GM12892 (cell line): ENCODE data around the gene VIPAS39.
A peak's percentile ranks its signal among the peaks of the same experiment; 100 is the strongest.

Experiments used
- DNase-seq: peaks from one replicate; pipeline ENCODE4 v3.0.0; 2011; ENCODE audit not compliant: insufficient read length
- FAIRE-seq: peaks from 2 replicates; lab custom pipeline; 2011; peaks lifted over from hg19 to GRCh38; lab: Jason Lieb, UNC
- POLR2A ChIP-seq: IDR thresholded peaks from 2 replicates; pipeline ENCODE4 v1.6.1; 2011; ENCODE audit warnings: low read depth, low read length, control low read depth
- POLR2AphosphoS5 ChIP-seq: IDR thresholded peaks from 2 replicates; pipeline ENCODE4 v1.6.1; 2011; ENCODE audit warnings: low read depth, low read length, control low read depth
- TAF1 ChIP-seq: IDR thresholded peaks from 2 replicates; pipeline ENCODE4 v1.6.1; 2011; ENCODE audit warnings: low read depth, mild to moderate bottlenecking, control low read depth, low read length, borderline replicate concordance

VIPAS39 gene

DNA sequence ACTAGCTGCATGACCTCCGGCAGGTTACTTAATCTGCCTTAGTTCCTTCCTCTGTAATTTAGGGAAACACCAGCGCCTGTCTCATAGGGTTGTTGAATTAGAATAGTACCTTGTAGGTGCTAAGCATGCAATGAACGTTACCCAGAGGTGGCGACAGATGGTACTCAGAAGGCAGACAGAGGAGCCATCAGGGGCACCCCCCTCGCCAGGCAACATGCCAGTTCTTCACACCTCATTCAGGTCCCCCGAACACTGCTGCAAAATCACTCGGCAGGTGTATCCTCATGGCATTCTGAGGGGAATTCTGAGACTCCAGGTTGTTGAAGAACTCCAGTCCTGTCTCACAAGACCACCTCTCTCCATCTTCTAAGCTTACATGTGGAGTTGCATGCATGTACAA, 31.2 kb upstream of the VIPAS39 start:
- TF ChIP-seq TAF1: no peak
- no peak for TF ChIP-seq POLR2AphosphoS5
- no peak for TF ChIP-seq POLR2A
- FAIRE-seq: no peak
- DNase-seq: no peak

DNA sequence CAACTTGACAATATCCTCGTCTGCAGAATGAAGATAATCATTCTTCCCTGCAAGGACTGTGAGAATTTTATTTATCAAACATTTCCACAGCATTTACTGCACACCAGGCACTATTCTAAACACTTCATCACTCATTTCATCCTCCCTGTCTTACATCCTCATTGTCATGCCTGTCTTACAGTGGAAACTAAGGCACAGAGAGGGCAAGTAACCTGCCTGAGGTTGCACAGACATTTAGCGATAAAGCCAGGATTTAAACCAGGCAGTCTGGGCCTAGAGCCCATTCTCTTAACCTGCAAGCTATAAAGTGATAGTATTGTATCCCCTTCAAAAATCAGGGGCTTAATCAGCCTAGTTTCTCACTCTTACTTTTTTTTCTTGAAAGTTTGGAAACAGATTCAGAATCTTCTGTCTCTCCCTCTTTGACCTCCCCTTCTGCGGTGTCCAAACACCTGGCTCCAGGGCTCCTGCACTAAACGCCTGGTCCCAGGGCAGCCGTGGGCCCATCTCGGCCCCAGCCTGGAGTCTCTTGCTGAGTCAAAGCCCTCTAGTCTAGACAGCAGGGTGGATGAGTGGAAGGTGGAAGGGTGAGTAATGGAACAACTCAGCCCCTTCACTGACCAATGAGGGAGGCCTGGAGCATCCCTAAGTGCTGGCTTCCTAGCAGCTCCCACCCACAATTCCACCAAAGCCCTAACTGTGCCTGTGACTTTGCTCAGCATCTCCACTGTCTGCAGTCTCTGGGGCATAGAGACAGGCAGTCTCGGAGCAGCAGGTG, 28.7 kb upstream of the VIPAS39 start:
- DNase-seq: no peak
- FAIRE-seq: no peak
- TF ChIP-seq POLR2A (no peak), POLR2AphosphoS5 (no peak), TAF1 (no peak)

- no peak for FAIRE-seq
- TF ChIP-seq POLR2A: no peak
- no peak for TF ChIP-seq TAF1
- TF ChIP-seq POLR2AphosphoS5: no peak
- no peak for DNase-seq
Measured at GRCh38 chr14:77485256-77485655, 27.9 kb upstream of the VIPAS39 start.

GRCh38 chr14:77482422-77482821, 25.0 kb upstream of the VIPAS39 start:
- FAIRE-seq: no peak

GRCh38 chr14:77478796-77479195, 21.4 kb upstream of the VIPAS39 start:
- DNase-seq (peak; percentile 41), FAIRE-seq (peak; percentile 5)
- no peak for TF ChIP-seq POLR2AphosphoS5
- no peak for TF ChIP-seq POLR2A
- no peak for TF ChIP-seq TAF1

More at GRCh38 chr14:77482422-77482821, 25.0 kb upstream of the VIPAS39 start:
- TF ChIP-seq POLR2A: no peak
- TF ChIP-seq TAF1: no peak
- TF ChIP-seq POLR2AphosphoS5: no peak
- no peak for DNase-seq

GRCh38 chr14:77478029-77478428, 20.6 kb upstream of the VIPAS39 start:
- FAIRE-seq: no peak

GRCh38 chr14:77475432-77476115, 18.2 kb upstream of the VIPAS39 start:
- FAIRE-seq: no peak
- DNase-seq: no peak
- TF ChIP-seq POLR2AphosphoS5 (no peak), TAF1 (no peak)

More at GRCh38 chr14:77478029-77478428, 20.6 kb upstream of the VIPAS39 start:
- no peak for TF ChIP-seq POLR2A
- no peak for TF ChIP-seq POLR2AphosphoS5
- TF ChIP-seq TAF1: no peak
- no peak for DNase-seq

GRCh38 chr14:77474479-77475177, 17.2 kb upstream of the VIPAS39 start:
- no peak for DNase-seq
- no peak for FAIRE-seq
- no peak for TF ChIP-seq POLR2AphosphoS5
- no peak for TF ChIP-seq TAF1
- no peak for TF ChIP-seq POLR2A

DNA sequence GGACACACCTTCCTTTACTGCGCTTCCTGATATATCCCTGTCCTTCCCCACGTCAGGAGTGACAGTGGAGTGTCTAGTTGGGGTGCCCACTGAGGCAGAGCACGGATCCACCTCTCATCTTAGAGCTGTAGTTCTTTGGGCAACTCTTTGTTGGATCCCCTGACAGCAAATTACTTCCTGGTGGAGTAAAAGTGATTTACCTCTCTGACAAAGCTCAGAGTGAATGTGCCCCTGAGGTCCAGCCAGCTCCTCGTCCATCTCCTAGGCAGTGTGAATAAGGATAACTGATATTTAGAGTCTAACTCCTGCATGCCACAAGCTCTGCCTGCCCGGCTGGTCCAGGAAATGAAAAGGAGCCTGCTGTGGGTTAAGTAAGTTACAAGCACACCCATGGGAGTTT, 16.5 kb upstream of the VIPAS39 start:
- FAIRE-seq (no peak), DNase-seq (no peak)
- TF ChIP-seq POLR2AphosphoS5 (no peak), POLR2A (no peak), TAF1 (no peak)

- TF ChIP-seq TAF1 (no peak), POLR2A (no peak), POLR2AphosphoS5 (no peak)
- FAIRE-seq: no peak
Measured at GRCh38 chr14:77470224-77470870, 12.9 kb upstream of the VIPAS39 start.

GRCh38 chr14:77469539-77469938, 12.1 kb upstream of the VIPAS39 start:
- no peak for TF ChIP-seq POLR2A
- TF ChIP-seq POLR2AphosphoS5: 0 out of 2 replicates have a peak, but pooled peaks have one; percentile 9
- FAIRE-seq: no peak
- DNase-seq: no peak

More at GRCh38 chr14:77470224-77470870, 12.9 kb upstream of the VIPAS39 start:
- no peak for DNase-seq
